Epithelial cell of proximal tubule (primary cell): Measurements from ENCODE around the gene SBF1. TPM values are rescaled to one million over a fixed set of nuclear protein-coding genes. Genes with fewer than 3 reads are reported as not detected.

ENCODE experiments used
- DNase-seq: peaks from one replicate; pipeline ENCODE4 v3.0.0-alpha.2; 2011; ENCODE audit warnings: low read depth
- H3K4me3 ChIP-seq: 2 replicates; pipeline ENCODE4 v1.5.1; 2011; ENCODE audit warnings: low read depth, mild to moderate bottlenecking, low read length
- total RNA-seq: library from RNA; depleted of rRNA; stranded (reverse); fragments of >200 nt; gene quantifications from 2 replicates; pipeline ENCODE4 v1.2.3, GENCODE V29; 2015
- TF ChIP-seq, protein P1 (sequence below): conservative IDR thresholded peaks from 2 replicates; pipeline ENCODE4 v1.5.1; 2012; ENCODE audit warnings: low read depth, mild to moderate bottlenecking, low read length

SBF1 gene
- total RNA-seq, 1 donor from 2014 or later, result 56.6 TPM

- H3K4me3 ChIP-seq, result no peak overlapping the region
- no peak for DNase-seq
- TF ChIP-seq, protein P1, sequence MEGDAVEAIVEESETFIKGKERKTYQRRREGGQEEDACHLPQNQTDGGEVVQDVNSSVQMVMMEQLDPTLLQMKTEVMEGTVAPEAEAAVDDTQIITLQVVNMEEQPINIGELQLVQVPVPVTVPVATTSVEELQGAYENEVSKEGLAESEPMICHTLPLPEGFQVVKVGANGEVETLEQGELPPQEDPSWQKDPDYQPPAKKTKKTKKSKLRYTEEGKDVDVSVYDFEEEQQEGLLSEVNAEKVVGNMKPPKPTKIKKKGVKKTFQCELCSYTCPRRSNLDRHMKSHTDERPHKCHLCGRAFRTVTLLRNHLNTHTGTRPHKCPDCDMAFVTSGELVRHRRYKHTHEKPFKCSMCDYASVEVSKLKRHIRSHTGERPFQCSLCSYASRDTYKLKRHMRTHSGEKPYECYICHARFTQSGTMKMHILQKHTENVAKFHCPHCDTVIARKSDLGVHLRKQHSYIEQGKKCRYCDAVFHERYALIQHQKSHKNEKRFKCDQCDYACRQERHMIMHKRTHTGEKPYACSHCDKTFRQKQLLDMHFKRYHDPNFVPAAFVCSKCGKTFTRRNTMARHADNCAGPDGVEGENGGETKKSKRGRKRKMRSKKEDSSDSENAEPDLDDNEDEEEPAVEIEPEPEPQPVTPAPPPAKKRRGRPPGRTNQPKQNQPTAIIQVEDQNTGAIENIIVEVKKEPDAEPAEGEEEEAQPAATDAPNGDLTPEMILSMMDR, result no peak
Measured at GRCh38 chr22:50452649-50453048, 22.2 kb downstream of the SBF1 start.

- DNase-seq, result no peak
- TF ChIP-seq, protein P1, result no peak
- H3K4me3 ChIP-seq, result no peak overlapping the region
Measured at GRCh38 chr22:50447576-50448551, 27.0 kb downstream of the SBF1 start.

DNA sequence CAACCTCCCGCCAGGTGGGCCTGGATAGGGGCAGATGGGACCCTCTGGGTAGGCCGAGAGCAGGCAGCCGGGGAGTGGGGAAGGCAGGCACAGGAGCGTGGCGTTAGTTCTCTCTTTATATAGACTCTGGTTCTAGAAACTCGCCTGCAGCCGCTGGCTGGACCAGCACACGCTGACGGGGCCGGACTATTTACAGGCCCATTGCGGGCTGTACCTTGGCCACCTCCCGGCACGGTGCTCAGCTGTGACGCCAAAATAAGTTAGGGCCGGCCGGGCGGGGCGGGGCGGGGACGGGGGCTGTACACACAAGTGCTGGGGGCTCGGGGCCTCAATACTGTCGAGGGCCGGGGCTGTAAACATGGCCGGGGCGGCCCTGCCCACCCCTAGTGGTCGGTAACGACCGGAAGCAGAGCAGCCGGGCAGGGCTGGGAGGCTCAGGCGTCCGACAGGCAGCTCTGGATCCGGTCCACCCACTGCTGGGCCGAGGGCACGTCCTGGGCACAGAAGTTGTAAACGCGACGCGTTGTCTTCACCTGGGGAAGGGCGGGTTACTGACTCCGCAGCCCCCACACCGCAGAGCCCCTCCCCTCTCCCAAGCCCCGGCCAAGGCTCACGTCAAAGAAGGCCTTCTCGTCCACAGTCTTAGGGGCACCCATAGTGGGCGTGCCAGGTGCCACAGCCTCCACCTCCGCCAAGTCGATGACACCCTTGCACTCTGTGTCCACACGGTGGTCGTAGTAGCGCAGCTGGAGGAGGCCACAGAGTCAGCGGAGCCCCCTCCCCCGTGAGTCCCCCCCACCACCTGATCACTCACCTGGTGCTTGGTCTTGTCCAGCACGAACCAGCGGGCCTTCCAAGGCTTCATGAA, 27.9 kb downstream of the SBF1 start:
- no peak overlapping the region for H3K4me3 ChIP-seq
- TF ChIP-seq, protein P1, result no peak
- no peak for DNase-seq

- DNase-seq, result no peak
- H3K4me3 ChIP-seq, result no peak overlapping the region
- TF ChIP-seq, protein P1, result no peak
Measured at GRCh38 chr22:50445880-50446707, 28.7 kb downstream of the SBF1 start.

- TF ChIP-seq, protein P1, result no peak
- no peak for DNase-seq
Measured at GRCh38 chr22:50445071-50445879, 29.6 kb downstream of the SBF1 start.

More at GRCh38 chr22:50445071-50445879, 29.6 kb downstream of the SBF1 start:
- no peak overlapping the region for H3K4me3 ChIP-seq
